ENCODE data around the gene SMIM14.

DNA sequence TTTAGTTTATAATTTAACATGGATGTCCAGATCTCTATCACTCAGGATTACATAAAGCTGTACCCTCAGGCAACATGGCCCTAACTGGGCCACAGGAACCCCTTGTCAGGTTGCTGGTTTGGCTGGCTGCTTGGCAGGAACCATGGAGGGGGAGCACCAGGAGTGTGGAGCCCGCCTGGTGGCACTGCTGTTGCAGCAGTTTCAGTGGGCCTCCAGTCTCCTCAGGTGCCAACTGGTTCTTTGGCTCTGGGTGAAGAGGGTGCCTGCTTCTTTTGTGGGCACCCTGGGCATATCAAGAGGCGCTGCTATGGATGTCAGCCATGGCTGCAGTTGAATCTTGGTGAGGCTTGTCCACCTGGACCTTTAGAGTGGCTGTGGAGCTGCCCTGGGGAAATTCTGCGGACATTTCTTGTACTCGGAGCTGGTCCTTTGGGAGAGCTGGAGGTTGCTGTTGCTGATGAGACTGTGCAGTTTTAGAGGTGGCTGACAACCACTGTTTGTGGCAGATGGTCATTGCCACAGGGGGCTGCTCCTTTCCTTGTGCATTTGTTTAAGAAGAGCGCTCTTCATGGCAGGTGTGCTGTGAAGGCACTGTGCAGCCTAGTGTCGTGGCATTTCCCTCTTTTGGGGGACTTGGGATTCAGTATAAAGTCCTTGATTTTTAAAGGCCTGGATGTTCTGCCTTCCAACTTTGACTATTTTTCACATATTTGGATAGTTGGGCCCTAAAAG lies 10.3 kb upstream of the SMIM14 start:
- TF ChIP-seq POLR2AphosphoS5 (IDR thresholded peaks at IDR 0.05; ENCODE audit: low read depth, low read length): no peak
- TF ChIP-seq POLR2A (IDR thresholded peaks at IDR 0.05; ENCODE audit: low read depth, low read length): no peak

All from GM12892 (cell line).